K562 treated with DMSO at 1 percent for 4 hours (cell line): ENCODE measurements around the gene PSMB3. TPM values are rescaled to one million over a fixed set of nuclear protein-coding genes. Genes with fewer than 3 reads are reported as not detected.

Experiments
- total RNA-seq: library from RNA; unstranded; fragments of 300-600 nt; gene quantifications from 2 replicates; pipeline ENCODE4 v1.2.3, GENCODE V29; 2022; ENCODE audit not compliant: insufficient read depth

Gene PSMB3
- 382 and 436 TPM in 2 replicates for total RNA-seq

DNA sequence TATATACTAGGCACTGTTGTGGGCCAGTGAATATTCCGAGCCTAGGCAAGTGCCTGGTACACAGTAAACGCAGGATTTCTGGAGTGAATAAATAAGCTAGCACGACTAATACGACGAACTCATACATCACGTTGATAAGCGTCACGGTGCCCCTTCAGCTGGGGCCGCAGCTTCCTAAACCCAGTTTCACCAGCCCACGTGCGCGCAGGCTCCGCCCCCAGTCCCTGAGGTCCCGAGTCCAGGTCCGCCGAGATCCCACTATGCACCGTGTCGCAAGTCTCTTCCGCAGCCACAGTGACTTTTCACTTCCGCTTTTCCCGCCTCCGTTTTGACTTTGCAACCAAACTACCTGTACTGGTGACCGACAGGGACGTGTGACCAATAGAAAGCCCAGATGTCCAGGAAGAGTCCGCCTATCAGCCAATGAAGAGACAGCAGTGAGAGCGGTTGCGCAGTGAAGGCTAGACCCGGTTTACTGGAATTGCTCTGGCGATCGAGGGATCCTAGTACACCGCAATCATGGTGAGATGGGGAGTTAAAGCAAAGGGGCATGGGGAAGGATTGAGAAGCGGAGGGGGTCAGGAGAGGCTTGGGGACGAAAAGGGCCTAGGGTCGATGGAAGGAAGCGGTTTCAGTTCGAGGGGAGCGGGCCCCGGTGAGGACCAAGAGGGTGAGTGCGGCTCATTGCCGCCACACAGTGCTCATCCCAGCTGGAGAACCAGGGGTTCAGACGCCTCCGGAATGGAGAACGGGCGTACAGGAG, at the start of gene PSMB3:
Gene PSMB3, plus strand, starts transcription at position 434 of the 763 bp plus-strand sequence. Its CDS starts 86 bp downstream, at position 520.

DNA sequence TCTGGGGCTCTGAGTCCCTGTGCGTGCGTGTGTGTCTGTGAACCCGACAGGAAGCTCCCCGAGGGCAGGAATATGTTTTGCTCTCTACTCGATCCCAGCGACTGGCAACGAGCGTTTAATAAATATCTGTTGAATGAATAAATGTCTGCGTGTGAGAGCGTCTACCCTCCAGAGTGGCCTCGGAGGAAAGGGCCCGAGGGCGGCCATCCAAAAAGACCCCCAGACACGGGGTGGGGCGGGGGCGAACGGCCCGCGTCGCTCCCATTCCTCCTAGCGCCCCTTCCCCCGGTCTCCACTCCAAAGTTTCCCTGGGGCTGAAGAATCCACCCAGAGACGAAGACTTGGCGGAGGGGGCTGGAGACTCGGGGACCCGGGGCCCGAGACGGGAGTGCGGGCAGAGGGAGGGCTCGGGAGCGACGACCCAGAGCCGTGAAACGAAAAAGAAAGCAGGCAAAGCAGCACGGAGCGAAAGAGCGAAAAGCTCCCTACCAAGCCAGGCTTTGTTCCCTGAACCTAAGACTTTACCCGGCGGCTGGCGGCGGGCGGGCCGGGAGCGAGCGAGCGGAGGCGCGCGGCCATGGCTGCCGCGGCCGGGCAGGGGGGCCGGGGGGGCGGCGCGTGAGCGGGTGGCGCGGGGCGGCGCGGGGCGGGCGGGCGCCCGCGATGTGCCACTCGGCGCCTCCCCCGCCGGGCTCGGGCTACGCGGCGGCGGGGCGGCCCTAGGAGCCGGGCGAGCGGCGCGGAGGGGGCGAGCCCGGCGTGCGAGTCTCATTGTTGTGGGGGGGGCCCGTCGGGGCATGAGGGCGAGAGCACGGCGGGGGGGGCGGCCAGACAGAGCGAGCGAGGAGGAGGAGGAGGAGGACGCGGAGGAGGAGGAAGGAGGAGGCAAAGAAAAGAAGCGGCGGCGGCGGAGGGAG, 47.7 kb upstream of the PSMB3 start, which contains the start of gene MLLT6:
Gene MLLT6, plus strand, starts transcription at position 668 of the 917 bp plus-strand sequence. CDS start 360 bp downstream, outside the sequence.

DNA sequence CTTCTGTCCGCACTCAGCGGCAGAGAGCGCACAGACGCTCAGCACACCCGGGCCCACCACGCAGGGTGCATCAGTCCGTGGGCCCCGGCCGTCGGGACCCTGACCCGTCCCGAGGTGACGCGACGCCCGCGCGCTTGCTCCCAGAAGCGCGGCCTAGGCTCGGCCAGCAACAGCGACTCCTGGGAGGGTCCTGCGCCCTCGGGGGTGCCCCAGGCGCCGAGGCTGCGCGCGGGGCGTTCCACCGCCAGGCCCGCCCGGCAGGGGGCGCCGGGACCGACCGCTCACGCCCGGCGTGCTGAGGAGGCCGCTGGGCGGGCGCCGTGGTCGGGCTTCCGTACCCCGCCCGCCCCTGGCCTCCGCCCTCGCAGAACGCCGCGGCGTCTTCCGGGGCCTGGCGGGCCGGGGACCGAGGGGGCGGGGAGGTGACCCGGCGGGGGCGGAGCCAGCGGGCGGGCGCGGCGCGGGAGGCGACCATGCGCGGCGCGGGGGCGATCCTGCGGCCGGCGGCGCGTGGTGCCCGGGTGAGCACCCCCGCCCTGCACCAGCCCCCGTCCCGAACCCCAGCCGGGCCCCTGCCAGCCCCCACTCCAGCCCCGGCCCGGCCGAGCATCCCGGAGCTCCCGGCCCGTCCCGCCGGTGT, 22.5 kb upstream of the PSMB3 start, which contains the start of gene CISD3:
Gene CISD3, plus strand, starts transcription at position 456 of the 640 bp plus-strand sequence. Its CDS starts 18 bp downstream, at position 474.

DNA sequence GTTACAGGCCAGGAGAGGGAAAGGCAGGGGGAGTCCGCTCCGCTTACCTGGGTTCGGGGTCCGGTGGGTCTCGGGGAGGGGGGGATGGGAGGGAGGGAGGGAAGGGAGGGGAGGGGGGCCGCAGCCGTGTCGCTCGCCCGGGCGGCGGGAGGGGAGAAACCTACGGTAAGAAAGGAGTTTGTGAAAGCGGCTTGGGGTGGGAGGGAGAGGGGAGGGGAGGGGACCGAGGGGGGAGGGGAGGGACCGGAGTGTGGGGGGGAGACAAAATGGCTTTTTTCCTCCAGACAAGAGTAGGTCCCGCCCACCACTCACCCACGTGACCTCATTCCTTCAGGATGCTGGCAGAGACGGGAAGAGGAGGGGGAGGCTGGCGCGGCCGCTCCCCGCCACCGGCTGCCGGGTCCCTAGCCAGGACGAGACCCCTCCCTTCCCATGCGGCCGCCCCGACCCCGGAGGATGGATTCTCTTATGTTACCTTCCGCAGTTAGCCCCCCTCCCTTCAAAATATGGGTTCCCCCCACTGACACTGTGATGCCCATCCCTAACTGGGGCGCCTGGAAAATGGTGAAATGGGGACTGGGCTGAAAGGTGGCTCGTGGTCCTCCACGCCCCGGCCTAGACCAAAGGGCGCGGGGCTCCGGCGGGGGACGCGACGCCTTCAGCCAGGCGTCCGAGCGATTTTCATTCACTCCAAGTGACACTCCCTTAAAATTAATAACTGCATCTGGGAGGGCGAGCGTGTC, 4.2 kb upstream of the PSMB3 start, which contains the start of gene PCGF2:
Gene PCGF2, minus strand, starts transcription at position 188 of the 743 bp plus-strand sequence. CDS start 7,934 bp downstream, outside the sequence.

DNA sequence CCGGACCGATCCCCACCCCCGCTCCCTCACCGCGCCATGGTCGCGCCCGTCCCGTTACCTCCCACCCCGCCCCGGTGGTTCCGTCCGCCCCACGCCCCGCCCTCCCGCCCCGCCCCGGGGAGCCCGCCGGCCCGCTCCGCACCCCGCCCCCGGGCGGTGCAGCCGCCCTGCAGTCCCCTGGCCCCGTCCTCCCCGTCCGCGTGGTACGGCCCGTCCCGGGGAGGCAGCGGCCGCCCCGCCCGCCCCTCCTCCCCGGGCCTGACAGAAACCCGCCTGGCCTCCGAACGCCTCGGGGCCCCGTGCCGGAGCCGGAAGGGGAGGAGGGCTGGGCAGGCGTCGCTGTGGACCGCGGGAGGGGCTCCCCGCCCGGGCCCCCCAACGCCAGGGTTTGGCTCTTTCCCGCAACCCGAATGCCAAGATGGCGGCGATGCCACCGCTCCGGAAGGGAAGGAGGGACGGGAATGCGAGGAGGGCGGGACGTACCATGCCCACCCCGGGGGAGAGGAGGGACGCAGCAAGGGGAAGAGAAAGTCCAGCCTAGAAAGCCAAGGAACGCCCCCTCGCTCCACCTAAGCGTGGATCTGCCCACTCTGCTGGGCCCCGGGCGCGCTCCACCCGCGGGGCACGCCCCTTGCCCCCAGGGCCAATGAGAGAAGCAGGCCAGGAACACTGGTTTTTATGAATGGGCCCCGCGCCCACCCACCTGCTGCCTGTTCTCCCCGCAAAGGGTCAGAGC, 47.1 kb downstream of the PSMB3 start, which contains the start of gene PIP4K2B:
Gene PIP4K2B, minus strand, starts transcription at position 56 of the 736 bp plus-strand sequence. CDS start 132 bp downstream, outside the sequence.

Other genes starting within 250 kb of the PSMB3 start
- gene SRCIN1, start 146.8 kb upstream of the PSMB3 start, total RNA-seq = 0.57 TPM in 1 of 2 replicates, not detected in the other
- 3.3 and 3.4 TPM in 2 replicates for gene EPOP, start 77.8 kb upstream of the PSMB3 start, total RNA-seq
- 29.5 and 34.4 TPM in 2 replicates for gene MLLT6, start 47.5 kb upstream of the PSMB3 start, total RNA-seq
- 11.0 and 11.9 TPM in 2 replicates for gene CISD3, start 22.4 kb upstream of the PSMB3 start, total RNA-seq
- gene PCGF2, start 4.4 kb upstream of the PSMB3 start, total RNA-seq = 16.0 and 24.0 TPM in 2 replicates
- gene PIP4K2B, start 46.8 kb downstream of the PSMB3 start, total RNA-seq = 20.4 and 32.1 TPM in 2 replicates
- gene CWC25, start 72.6 kb downstream of the PSMB3 start, total RNA-seq = 8.1 and 11.1 TPM in 2 replicates
- gene RPL23, start 101.0 kb downstream of the PSMB3 start, total RNA-seq = 3,286 and 3,420 TPM in 2 replicates
- 128 and 139 TPM in 2 replicates for gene LASP1, start 117.3 kb downstream of the PSMB3 start, total RNA-seq
- not detected in 2 replicates for gene FBXO47, start 214.7 kb downstream of the PSMB3 start, total RNA-seq